ENCODE results near the gene ENTHD1. TPM values are rescaled to one million over a fixed set of nuclear protein-coding genes. Genes with fewer than 3 reads are reported as not detected.
"Not testable (repeated sequence)": the region's sequence is repeated elsewhere in the genome, so short reads cannot be mapped to it uniquely, and the experiment has no call there.

Gene ENTHD1
- total RNA-seq, 4 donors from 2014 or later, result 0.42 to 3.3 (median 1.8) TPM

DNA sequence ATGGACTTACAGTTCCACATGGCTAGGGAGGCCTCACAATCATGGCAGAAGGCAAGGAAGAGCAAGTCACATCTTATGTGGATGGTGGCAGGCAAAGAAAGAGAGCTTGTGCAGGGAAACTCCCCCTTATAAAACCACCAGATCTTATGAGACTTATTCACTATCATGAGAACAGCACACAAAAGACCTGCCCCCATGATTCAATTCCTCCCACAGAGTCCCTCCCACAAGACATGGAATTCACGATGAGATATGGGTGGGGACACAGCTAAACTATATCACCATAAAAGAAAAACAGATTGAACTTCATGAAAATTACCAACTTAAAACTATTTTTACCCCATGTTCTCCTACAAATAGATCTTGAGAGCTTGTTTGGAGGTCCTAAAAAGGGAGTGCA is 19.6 kb downstream of the ENTHD1 start:
- H3K27me3 ChIP-seq, result no peaks in the 10 kb centered on the region
- no peaks in the 10 kb centered on the region for H3K36me3 ChIP-seq
- H3K9me3 ChIP-seq, result no peaks in the 10 kb centered on the region
- DNase-seq (ENCODE audit: low spot score in 2 of 2), result no peak
- WGBS, 2 donors, result 13 to 29% methylated on average over 1 of the region's 1 CpG
- no peak overlapping the region for H3K4me3 ChIP-seq
- no peaks in the 10 kb centered on the region for H3K4me1 ChIP-seq
- no peak overlapping the region for H3K27ac ChIP-seq
- TF ChIP-seq CTCF (IDR thresholded peaks at IDR 0.05), result no peak
- no peak for TF ChIP-seq EP300 (IDR thresholded peaks at IDR 0.05)
- TF ChIP-seq POLR2A (IDR thresholded peaks at IDR 0.05), result no peak

- 90 to 95% methylated on average over 1 of the region's 1 CpG for WGBS, 2 donors
- H3K27me3 ChIP-seq, result no peaks in the 10 kb centered on the region
- H3K27ac ChIP-seq, result no peak overlapping the region
- TF ChIP-seq CTCF (IDR thresholded peaks at IDR 0.05) (no peak), EP300 (IDR thresholded peaks at IDR 0.05) (no peak), POLR2A (IDR thresholded peaks at IDR 0.05) (no peak)
- DNase-seq (ENCODE audit: low spot score in 2 of 2), result no peak
- no peak overlapping the region for H3K4me3 ChIP-seq
- no peaks in the 10 kb centered on the region for H3K4me1 ChIP-seq
- H3K36me3 ChIP-seq, result no peaks in the 10 kb centered on the region
- H3K9me3 ChIP-seq, result no peaks in the 10 kb centered on the region
These were observed 21.0 kb downstream of the ENTHD1 start for GRCh38 chr22:39872548-39872947.

- no peak for TF ChIP-seq POLR2A (IDR thresholded peaks at IDR 0.05)
- no peak for TF ChIP-seq CTCF (IDR thresholded peaks at IDR 0.05)
- no peak for TF ChIP-seq EP300 (IDR thresholded peaks at IDR 0.05)
- Histone ChIP-seq H3K27ac (peak overlapping the region in 2 of 4 donors; percentile 31 to 44), H3K9me3 (no peaks in the 10 kb centered on the region), H3K27me3 (no peaks in the 10 kb centered on the region), H3K4me3 (no peak overlapping the region), H3K36me3 (no peaks in the 10 kb centered on the region), H3K4me1 (no peaks in the 10 kb centered on the region)
- DNase-seq (ENCODE audit: low spot score in 2 of 2), result no peak
- 58 to 60% methylated on average over 5 of the region's 5 CpGs for WGBS, 2 donors
These were observed 22.4 kb downstream of the ENTHD1 start for GRCh38 chr22:39871008-39871798.

DNA sequence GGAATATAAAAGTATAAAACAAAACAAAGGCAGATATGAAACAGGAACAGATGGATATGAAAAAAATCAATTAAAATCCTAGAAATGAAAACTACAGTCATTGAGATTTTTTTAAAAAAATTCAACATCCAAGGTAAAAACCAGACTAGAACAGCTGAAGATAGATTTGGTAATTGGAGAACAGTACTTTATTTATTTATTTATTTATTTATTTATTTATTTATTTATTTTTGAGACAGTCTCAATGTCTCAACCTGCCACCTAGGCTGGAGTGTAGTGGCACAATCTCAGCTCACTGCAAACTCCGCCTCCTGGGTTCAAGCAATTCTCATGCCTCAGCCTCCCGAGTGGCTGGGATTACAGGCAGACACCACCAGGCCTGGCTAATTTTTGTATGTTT is 23.8 kb downstream of the ENTHD1 start:
- H3K4me1 ChIP-seq; H3K27ac ChIP-seq; H3K36me3 ChIP-seq; H3K9me3 ChIP-seq; H3K4me3 ChIP-seq; DNase-seq (ENCODE audit: low spot score in 2 of 2); H3K27me3 ChIP-seq: not testable (repeated sequence)
- WGBS, 2 donors, result 93 to 95% methylated on average over 2 of the region's 2 CpGs

DNA sequence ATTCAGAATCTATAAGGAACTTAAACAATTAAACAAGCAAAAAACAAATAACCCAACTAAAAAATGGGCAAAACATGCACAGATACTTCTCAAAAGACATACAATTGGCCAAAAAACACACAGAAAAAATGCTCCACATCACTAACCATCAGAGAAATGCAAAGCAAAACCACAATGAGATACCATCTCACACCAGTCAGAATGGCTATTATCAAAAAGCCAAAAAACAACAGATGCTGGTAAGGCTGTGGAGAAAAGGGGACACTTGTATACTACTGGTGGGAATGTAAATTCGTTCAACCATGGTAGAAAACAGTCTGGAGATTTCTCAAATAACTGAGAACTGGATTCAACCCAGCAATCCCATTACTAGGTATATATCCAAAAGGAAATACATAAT is 24.8 kb downstream of the ENTHD1 start:
- H3K36me3 ChIP-seq, result no peaks in the 10 kb centered on the region
- H3K4me3 ChIP-seq, result no peak overlapping the region
- no peak overlapping the region for H3K27ac ChIP-seq
- no peak for DNase-seq (ENCODE audit: low spot score in 2 of 2)
- WGBS, 2 donors, result 79 to 84% methylated on average over 1 of the region's 1 CpG
- no peak for TF ChIP-seq EP300 (IDR thresholded peaks at IDR 0.05)
- no peak for TF ChIP-seq CTCF (IDR thresholded peaks at IDR 0.05)
- TF ChIP-seq POLR2A (IDR thresholded peaks at IDR 0.05), result no peak
- no peaks in the 10 kb centered on the region for H3K9me3 ChIP-seq
- H3K4me1 ChIP-seq, result no peaks in the 10 kb centered on the region
- no peaks in the 10 kb centered on the region for H3K27me3 ChIP-seq

Data from tibial nerve (tissue), 4 donors.